IMR-90 (cell line): ENCODE results near the gene CLNS1A. TPM values are rescaled to one million over a fixed set of nuclear protein-coding genes. Genes with fewer than 3 reads are reported as not detected.
A peak's percentile ranks its signal among the peaks of the same experiment; 100 is the strongest.
"Not testable (repeated sequence)": the region's sequence is repeated elsewhere in the genome, so short reads cannot be mapped to it uniquely, and the experiment has no call there.

Experiments
- ATAC-seq: fragments of 200-7000 bp; cut with Tn5 transposase; 2 replicates; pipeline ENCODE4 v1.9.1; 2020; ENCODE audit warnings: low read depth, mild to moderate bottlenecking, moderate library complexity
- BruUV-seq: library from RNA; stranded (reverse); fragments of 400-500 nt; replicated peaks from 2 replicates; lab custom pipeline; 2021; lab: Mats Ljungman, UMichigan
- CTCF ChIA-PET: fragments of 300-600 bp; formaldehyde crosslinking; extraction: SDS; loops from one replicate; lab custom pipeline; 2021; ENCODE audit warnings: antibody characterized with exemption; lab: Yijun Ruan, JAX
- POLR2A ChIA-PET: fragments of 300-600 bp; sonication (Branson Sonifier 250); formaldehyde crosslinking; loops from one replicate; lab custom pipeline; 2022; ENCODE audit warnings: antibody characterized with exemption; ENCODE audit not compliant: unreplicated experiment; lab: Charles Lee
- DNase-seq: peaks from one replicate; pipeline ENCODE4 v3.0.0; 2013
- H2AFZ ChIP-seq: replicated peaks from 2 replicates; pipeline ENCODE3; 2013; ENCODE audit warnings: low read length, mild to moderate bottlenecking; ENCODE audit not compliant: poor library complexity
- H2AK5ac ChIP-seq: 2 replicates; pipeline ENCODE4 v1.6.1; 2013; ENCODE audit warnings: low read depth, low read length, inconsistent platforms
- H2AK9ac ChIP-seq: replicated peaks from 2 replicates; pipeline ENCODE3; 2013; ENCODE audit warnings: mild to moderate bottlenecking, low read depth, low read length, moderate library complexity; ENCODE audit not compliant: poor library complexity
- H2BK120ac ChIP-seq: 2 replicates; pipeline ENCODE4 v1.6.1; 2013; ENCODE audit warnings: low read depth, low read length, inconsistent platforms
- H2BK15ac ChIP-seq: 3 replicates; pipeline ENCODE4 v1.6.1; 2013; ENCODE audit warnings: low read depth, low read length, inconsistent platforms
- H2BK20ac ChIP-seq: 2 replicates; pipeline ENCODE4 v1.6.1; 2013; ENCODE audit warnings: low read depth, mild to moderate bottlenecking, inconsistent platforms, low read length, moderate library complexity
- H2BK5ac ChIP-seq: 2 replicates; pipeline ENCODE4 v1.6.1; 2013; ENCODE audit warnings: mild to moderate bottlenecking, low read depth, low read length, inconsistent platforms; ENCODE audit not compliant: poor library complexity, severe bottlenecking
- H3K14ac ChIP-seq: replicated peaks from 2 replicates; pipeline ENCODE4 v1.6.1; 2013; ENCODE audit warnings: low read depth, low read length, inconsistent platforms
- H3K18ac ChIP-seq: 2 replicates; pipeline ENCODE4 v1.6.1; 2013; ENCODE audit warnings: low read depth, low read length, control low read depth
- H3K23ac ChIP-seq: 2 replicates; pipeline ENCODE4 v1.6.1; 2013; ENCODE audit warnings: low read depth, low read length, inconsistent platforms
- H3K27ac ChIP-seq: 2 replicates; pipeline ENCODE4 v1.5.1; 2013; ENCODE audit warnings: mild to moderate bottlenecking, control low read depth, low read length; ENCODE audit not compliant: insufficient read depth
- H3K27me3 ChIP-seq: 2 replicates; pipeline ENCODE4 v1.6.1; 2013; ENCODE audit warnings: low read length; ENCODE audit not compliant: control insufficient read depth, insufficient read depth
- H3K36me3 ChIP-seq: 2 replicates; pipeline ENCODE4 v1.6.1; 2013; ENCODE audit warnings: low read length, mixed read lengths; ENCODE audit not compliant: control insufficient read depth, insufficient read depth
- H3K4ac ChIP-seq: 2 replicates; pipeline ENCODE4 v1.6.1; 2013; ENCODE audit warnings: low read depth, low read length, inconsistent platforms
- H3K4me1 ChIP-seq: 2 replicates; pipeline ENCODE4 v1.6.1; 2013; ENCODE audit warnings: low read length, mixed read lengths; ENCODE audit not compliant: control insufficient read depth, insufficient read depth
- H3K4me2 ChIP-seq: 2 replicates; pipeline ENCODE4 v1.6.1; 2013; ENCODE audit warnings: low read depth, mild to moderate bottlenecking, control low read depth, low read length, moderate library complexity
- H3K4me3 ChIP-seq: 2 replicates; pipeline ENCODE4 v1.5.1; 2013; ENCODE audit warnings: low read depth, mild to moderate bottlenecking, control low read depth, low read length, moderate library complexity; ENCODE audit not compliant: insufficient read depth
- H3K56ac ChIP-seq: 2 replicates; pipeline ENCODE4 v1.6.1; 2013; ENCODE audit warnings: low read length, inconsistent platforms; ENCODE audit not compliant: insufficient read depth; ENCODE audit errors: extremely low read depth
- H3K79me1 ChIP-seq, 2 experiments: 2 replicates each; pipeline ENCODE4 v1.6.1; 2013; ENCODE audit warnings: low read length in 2 of 2, inconsistent platforms in 1 of 2, low read depth in 1 of 2
- H3K9ac ChIP-seq: 2 replicates; pipeline ENCODE4 v1.6.1; 2013; ENCODE audit warnings: low read depth, low read length, control low read depth
- H3K9me1 ChIP-seq: 2 replicates; pipeline ENCODE4 v1.6.1; 2013; ENCODE audit warnings: low read length, inconsistent platforms; ENCODE audit not compliant: insufficient read depth
- H3K9me3 ChIP-seq: 2 replicates; pipeline ENCODE4 v1.6.1; 2013; ENCODE audit warnings: low read length; ENCODE audit not compliant: control insufficient read depth, insufficient read depth
- H4K20me1 ChIP-seq: 2 replicates; pipeline ENCODE4 v1.6.1; 2013; ENCODE audit warnings: low read length, inconsistent platforms; ENCODE audit not compliant: insufficient read depth
- H4K5ac ChIP-seq: 2 replicates; pipeline ENCODE4 v1.6.1; 2013; ENCODE audit warnings: mild to moderate bottlenecking, low read depth, low read length, control low read depth
- H4K8ac ChIP-seq, 2 experiments: 2 replicates each; pipeline ENCODE4 v1.6.1; 2013; ENCODE audit warnings: low read depth in 2 of 2, low read length in 2 of 2, control low read depth in 1 of 2, inconsistent platforms in 1 of 2
- H4K91ac ChIP-seq: 2 replicates; pipeline ENCODE4 v1.6.1; 2013; ENCODE audit warnings: low read depth, low read length, inconsistent platforms; ENCODE audit not compliant: insufficient read depth
- CEBPB ChIP-seq: IDR thresholded peaks from 2 replicates; pipeline ENCODE4 v1.6.1; 2012; ENCODE audit warnings: low read depth, low read length, improper control_type of control experiment
- CHD1 ChIP-seq: IDR thresholded peaks from 2 replicates; pipeline ENCODE4 v1.6.1; 2012; ENCODE audit warnings: low read depth, low read length, improper control_type of control experiment
- ELK1 ChIP-seq: fragments of 150-350 bp; IDR thresholded peaks from 2 replicates; pipeline ENCODE4 v1.6.1; 2016; ENCODE audit warnings: low read depth, mild to moderate bottlenecking, low read length, moderate library complexity, borderline replicate concordance
- FOS ChIP-seq: fragments of 150-350 bp; IDR thresholded peaks from 2 replicates; pipeline ENCODE4 v1.6.1; 2016; ENCODE audit warnings: low read depth, low read length
- POLR2A ChIP-seq: IDR thresholded peaks from 2 replicates; pipeline ENCODE4 v1.6.1; 2012; ENCODE audit warnings: mild to moderate bottlenecking, low read depth, low read length
- WGBS, 2 experiments: methylation state at CpG; one replicate each; pipeline versions ENCODE4 v1.1.5 to v1.1.7; 2013; ENCODE audit warnings: missing lambda C conversion rate in 2 of 2; ENCODE audit not compliant: insufficient read length in 1 of 2; ENCODE audit errors: extremely low coverage in 2 of 2; 5-methylcytosine and 5-hydroxymethylcytosine counted together
- dilution Hi-C: fragments of 300-500 bp; cut with HindIII; formaldehyde crosslinking; loops from one replicate; pipeline ENCODE4 v1.14.3; 2018; ENCODE audit warnings: low sequenced_read_pairs; ENCODE audit not compliant: unreplicated experiment
- in situ Hi-C: fragments of 300-500 bp; cut with MboI; formaldehyde crosslinking; loops from 3 replicates; pipeline ENCODE4 v1.14.3; 2019; ENCODE audit warnings: low sequenced_read_pairs, inconsistent platforms, mixed read lengths
- intact Hi-C: fragments of 100-400 bp; cut with micrococcal nuclease; formaldehyde crosslinking; loops from 2 replicates; pipeline ENCODE4 v1.10.0; 2022
- polyA plus RNA-seq, 3 experiments: library from polyadenylated mRNA; depleted of rRNA; stranded (reverse); fragments of >200 nt; gene quantifications; 2 replicates each; pipeline ENCODE4 v1.2.3, GENCODE V29; 2012; ENCODE audit warnings: low replicate concordance in 1 of 3
- total RNA-seq: library from RNA; depleted of rRNA; stranded (reverse); fragments of >200 nt; gene quantifications from 2 replicates; pipeline ENCODE4 v1.2.3, GENCODE V29; 2012

The CLNS1A gene
- total and polyA plus RNA-seq, 2 of the 4 experiments (the other 2 are of a cell fraction) = 66.7 to 97.0 TPM

- TF ChIP-seq ELK1 (no peak), CEBPB (no peak), POLR2A (no peak), FOS (no peak), CHD1 (no peak)
Measured at GRCh38 chr11:77580712-77581337, 56.8 kb downstream of the CLNS1A start (continued).

GRCh38 chr11:77575428-77575827 is 62.2 kb downstream of the CLNS1A start:
- H4K91ac ChIP-seq, H4K8ac ChIP-seq, CTCF ChIA-PET, H3K9me3 ChIP-seq, H3K36me3 ChIP-seq, H3K23ac ChIP-seq, H4K20me1 ChIP-seq, in situ Hi-C loops, H3K4me2 ChIP-seq, H2AK5ac ChIP-seq, H2BK120ac ChIP-seq, H3K27ac ChIP-seq, H2AFZ ChIP-seq, H3K56ac ChIP-seq, POLR2A ChIA-PET, H3K4ac ChIP-seq, H3K4me1 ChIP-seq, H2BK5ac ChIP-seq, H3K27me3 ChIP-seq, H3K9ac ChIP-seq, H3K4me3 ChIP-seq, H3K9me1 ChIP-seq, H3K79me1 ChIP-seq, intact Hi-C loops, H2BK20ac ChIP-seq, BruUV-seq, H4K5ac ChIP-seq, H2BK15ac ChIP-seq, H3K18ac ChIP-seq, DNase-seq, dilution Hi-C loops, H3K14ac ChIP-seq, H2AK9ac ChIP-seq: not testable (repeated sequence)
- peak; percentile 14; the same call in 1 of the 2 replicates for ATAC-seq
- WGBS, 2 experiments = no CpG with 5 or more reads among the region's 1 CpG

- H3K4me3 ChIP-seq, H2AK5ac ChIP-seq, H3K27me3 ChIP-seq, H3K56ac ChIP-seq, H2BK15ac ChIP-seq, H3K27ac ChIP-seq, H3K36me3 ChIP-seq, H2AFZ ChIP-seq, H3K18ac ChIP-seq, H4K5ac ChIP-seq, H2BK20ac ChIP-seq, H4K91ac ChIP-seq, H3K9ac ChIP-seq, dilution Hi-C loops, H3K23ac ChIP-seq, H3K9me3 ChIP-seq, in situ Hi-C loops, H2BK120ac ChIP-seq, H2AK9ac ChIP-seq, H3K79me1 ChIP-seq, H3K4me2 ChIP-seq, H3K4ac ChIP-seq, H4K8ac ChIP-seq, BruUV-seq, H3K4me1 ChIP-seq, H4K20me1 ChIP-seq, H3K14ac ChIP-seq, H2BK5ac ChIP-seq, H3K9me1 ChIP-seq, intact Hi-C loops: not testable (repeated sequence)
- ChIA-PET POLR2A (interaction anchor here (0.7 kb wide), 2 partner anchors 12 to 34 kb away, joined by 3 to 5 read pairs; no protein-coding TSS in a partner anchor), CTCF (interaction anchor here (0.6 kb wide), 1 partner anchor 1701 kb away, joined by 3 read pairs; no protein-coding TSS in a partner anchor)
- DNase-seq = peak; percentile 43
- ATAC-seq = peak; percentile 24; the same call in 1 of the 2 replicates
- WGBS, 2 experiments = no CpG with 5 or more reads among the region's 1 CpG
Measured at GRCh38 chr11:77570896-77571295, 66.7 kb downstream of the CLNS1A start.
